GM19023 (cell line): Measurements from ENCODE around the gene USP25.

Source experiments
- ATAC-seq: cut with Tn5 transposase; IDR thresholded peaks from one replicate; pipeline ENCODE4 v1.9.1; 2021; ENCODE audit warnings: mild to moderate bottlenecking, moderate library complexity; ENCODE audit not compliant: unreplicated experiment

The USP25 gene

GRCh38 chr21:15804247-15805005 lies 74.6 kb downstream of the USP25 start:
- no peak for ATAC-seq

GRCh38 chr21:15809065-15809464 lies 79.3 kb downstream of the USP25 start:
- ATAC-seq, result no peak

GRCh38 chr21:15809818-15810217 lies 80.0 kb downstream of the USP25 start:
- ATAC-seq, result no peak

GRCh38 chr21:15815285-15815684 lies 85.5 kb downstream of the USP25 start:
- no peak for ATAC-seq

GRCh38 chr21:15820327-15820726 lies 90.5 kb downstream of the USP25 start:
- no peak for ATAC-seq

- ATAC-seq, result no peak
These were observed 91.1 kb downstream of the USP25 start for GRCh38 chr21:15820852-15821379.

- no peak for ATAC-seq
These were observed 93.8 kb downstream of the USP25 start for GRCh38 chr21:15823486-15824150.

- ATAC-seq, result no peak
These were observed 95.9 kb downstream of the USP25 start for GRCh38 chr21:15825700-15826099.

- ATAC-seq, result peak; percentile 62
These were observed 96.5 kb downstream of the USP25 start for GRCh38 chr21:15826147-15826780.

- no peak for ATAC-seq
These were observed 97.3 kb downstream of the USP25 start for GRCh38 chr21:15826908-15827601.

- no peak for ATAC-seq
These were observed 101.7 kb downstream of the USP25 start for GRCh38 chr21:15831497-15831896.

- ATAC-seq, result no peak
These were observed 107.9 kb downstream of the USP25 start for GRCh38 chr21:15837645-15838044.

- no peak for ATAC-seq
These were observed 109.2 kb downstream of the USP25 start for GRCh38 chr21:15839026-15839425.

GRCh38 chr21:15839601-15840000 lies 109.8 kb downstream of the USP25 start:
- no peak for ATAC-seq

- ATAC-seq, result no peak
These were observed 110.6 kb downstream of the USP25 start for GRCh38 chr21:15840406-15840805.

- no peak for ATAC-seq
These were observed 112.2 kb downstream of the USP25 start for GRCh38 chr21:15841856-15842564.

GRCh38 chr21:15842565-15842880 lies 112.7 kb downstream of the USP25 start:
- ATAC-seq, result no peak

- ATAC-seq, result no peak
These were observed 114.0 kb downstream of the USP25 start for GRCh38 chr21:15843766-15844165.

- no peak for ATAC-seq
These were observed 119.1 kb downstream of the USP25 start for GRCh38 chr21:15848634-15849560.

- ATAC-seq, result no peak
These were observed 120.1 kb downstream of the USP25 start for GRCh38 chr21:15849927-15850326.
